ENCODE data around the gene OBSL1. TPM values are rescaled to one million over a fixed set of nuclear protein-coding genes. Genes with fewer than 3 reads are reported as not detected.

OBSL1 gene
- total RNA-seq, 1 experiment from 2014 or later, result not detected

DNA sequence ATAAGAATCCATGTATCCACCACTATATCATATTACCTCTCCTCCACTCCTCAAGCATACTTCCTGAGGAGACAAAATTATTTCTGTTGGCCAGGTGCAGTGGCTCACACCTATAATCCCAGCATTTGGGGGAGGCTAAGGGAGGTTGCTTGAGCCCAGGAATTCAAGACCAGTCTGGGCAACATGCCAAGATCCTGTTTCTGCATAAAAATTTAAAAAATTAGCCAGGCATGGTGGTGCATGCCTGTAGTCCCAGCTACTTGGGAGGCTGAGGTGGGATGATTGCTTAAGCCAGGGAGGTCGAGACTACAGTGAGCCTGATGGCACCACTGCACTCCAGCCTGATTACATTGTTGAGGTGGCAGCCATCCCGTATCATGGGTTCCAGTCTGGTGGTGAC, 10.0 kb upstream of the OBSL1 start:
- Histone ChIP-seq H3K4me3 (ENCODE audit: low read length) (no peak overlapping the region), H3K36me3 (ENCODE audit: insufficient read depth, low read length) (no peaks in the 10 kb centered on the region), H3K27ac (ENCODE audit: low read length) (no peak overlapping the region), H3K9me3 (ENCODE audit: low read length) (no peaks in the 10 kb centered on the region), H3K27me3 (ENCODE audit: low read length) (no peaks in the 10 kb centered on the region), H3K79me2 (ENCODE audit: low read length) (no peaks in the 10 kb centered on the region), H2AFZ (ENCODE audit: low read length) (no peak overlapping the region), H3K9me2 (replicated peaks; ENCODE audit: insufficient read depth, low read length) (no peaks in the 10 kb centered on the region), H3K9ac (ENCODE audit: low read length) (no peak overlapping the region), H3K4me1 (ENCODE audit: low read length) (peaks cover 4% of the 10 kb centered on the region; the same call in 1 of the 2 replicates), H3K4me2 (ENCODE audit: low read depth, low read length, poor library complexity, severe bottlenecking) (no peak overlapping the region), H4K20me1 (ENCODE audit: insufficient read depth, low read depth, low read length) (no peaks in the 10 kb centered on the region)
- no peak for DNase-seq

GRCh38 chr2:219578811-219579613, 7.7 kb upstream of the OBSL1 start:
- Histone ChIP-seq H3K4me2 (ENCODE audit: low read depth, low read length, poor library complexity, severe bottlenecking) (no peak overlapping the region), H2AFZ (ENCODE audit: low read length) (no peak overlapping the region), H3K4me3 (ENCODE audit: low read length) (no peak overlapping the region), H3K9me3 (ENCODE audit: low read length) (no peaks in the 10 kb centered on the region), H3K27me3 (ENCODE audit: low read length) (no peaks in the 10 kb centered on the region), H4K20me1 (ENCODE audit: insufficient read depth, low read depth, low read length) (no peaks in the 10 kb centered on the region), H3K27ac (ENCODE audit: low read length) (no peak overlapping the region), H3K9me2 (replicated peaks; ENCODE audit: insufficient read depth, low read length) (no peaks in the 10 kb centered on the region), H3K36me3 (ENCODE audit: insufficient read depth, low read length) (no peaks in the 10 kb centered on the region), H3K79me2 (ENCODE audit: low read length) (no peaks in the 10 kb centered on the region), H3K9ac (ENCODE audit: low read length) (no peak overlapping the region), H3K4me1 (ENCODE audit: low read length) (peaks cover 4% of the 10 kb centered on the region; the same call in 1 of the 2 replicates)
- no peak for DNase-seq

DNA sequence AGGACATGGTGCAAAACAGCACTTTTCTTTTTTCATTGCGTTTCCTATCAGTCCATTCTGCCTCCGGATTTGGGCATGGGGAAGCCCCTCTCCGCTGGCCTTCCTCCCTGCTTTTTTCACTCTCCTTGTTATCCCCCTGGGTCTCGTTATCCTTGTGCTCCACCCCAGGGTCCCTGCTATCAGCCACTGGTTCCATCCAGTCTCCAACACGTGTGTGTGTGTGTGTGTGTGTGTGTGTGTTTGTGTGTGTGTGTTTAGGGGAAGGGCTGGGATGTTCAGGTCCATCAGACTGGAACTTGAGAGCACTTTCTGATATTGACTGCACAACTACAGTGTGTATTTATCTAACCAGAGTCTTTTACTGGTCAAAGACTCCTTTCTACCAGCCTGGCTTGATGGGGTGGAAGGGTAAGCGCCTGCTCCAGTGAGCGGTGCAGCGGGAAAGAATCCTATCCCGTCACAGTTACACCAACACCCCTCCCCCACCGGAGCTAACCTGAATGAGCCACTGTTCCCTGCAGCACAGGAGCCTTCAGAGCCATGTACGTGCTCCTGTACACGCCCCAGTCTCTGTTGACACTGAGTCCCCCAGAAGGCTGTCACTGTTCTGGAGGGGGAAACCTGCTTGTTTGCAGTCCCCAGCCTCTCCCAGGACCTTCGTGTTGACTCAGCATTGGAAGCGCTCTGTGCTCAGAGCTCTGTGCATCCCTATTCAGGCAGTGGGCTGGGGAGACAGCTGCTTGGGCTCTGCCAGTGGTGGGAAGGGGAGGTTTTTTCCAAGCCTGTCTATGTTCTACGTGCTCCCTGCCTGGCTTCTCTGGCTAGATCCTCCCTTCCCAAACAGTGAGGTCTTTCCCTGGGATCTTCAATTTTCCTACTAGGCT, 5.4 kb upstream of the OBSL1 start:
- no peak overlapping the region for H3K27ac ChIP-seq (ENCODE audit: low read length)
- H3K9me3 ChIP-seq (ENCODE audit: low read length), result no peaks in the 10 kb centered on the region
- no peaks in the 10 kb centered on the region for H3K79me2 ChIP-seq (ENCODE audit: low read length)
- H3K4me3 ChIP-seq (ENCODE audit: low read length), result no peak overlapping the region
- no peaks in the 10 kb centered on the region for H3K36me3 ChIP-seq (ENCODE audit: insufficient read depth, low read length)
- no peaks in the 10 kb centered on the region for H3K27me3 ChIP-seq (ENCODE audit: low read length)
- no peak overlapping the region for H3K9ac ChIP-seq (ENCODE audit: low read length)
- H2AFZ ChIP-seq (ENCODE audit: low read length), result no peak overlapping the region; the same call in 1 of the 2 replicates
- H3K4me2 ChIP-seq (ENCODE audit: low read depth, low read length, poor library complexity, severe bottlenecking), result no peak overlapping the region
- peaks cover 4% of the 10 kb centered on the region; the same call in 1 of the 2 replicates for H3K4me1 ChIP-seq (ENCODE audit: low read length)
- H3K9me2 ChIP-seq (replicated peaks; ENCODE audit: insufficient read depth, low read length), result no peaks in the 10 kb centered on the region
- DNase-seq, result no peak
- no peaks in the 10 kb centered on the region for H4K20me1 ChIP-seq (ENCODE audit: insufficient read depth, low read depth, low read length)

DNA sequence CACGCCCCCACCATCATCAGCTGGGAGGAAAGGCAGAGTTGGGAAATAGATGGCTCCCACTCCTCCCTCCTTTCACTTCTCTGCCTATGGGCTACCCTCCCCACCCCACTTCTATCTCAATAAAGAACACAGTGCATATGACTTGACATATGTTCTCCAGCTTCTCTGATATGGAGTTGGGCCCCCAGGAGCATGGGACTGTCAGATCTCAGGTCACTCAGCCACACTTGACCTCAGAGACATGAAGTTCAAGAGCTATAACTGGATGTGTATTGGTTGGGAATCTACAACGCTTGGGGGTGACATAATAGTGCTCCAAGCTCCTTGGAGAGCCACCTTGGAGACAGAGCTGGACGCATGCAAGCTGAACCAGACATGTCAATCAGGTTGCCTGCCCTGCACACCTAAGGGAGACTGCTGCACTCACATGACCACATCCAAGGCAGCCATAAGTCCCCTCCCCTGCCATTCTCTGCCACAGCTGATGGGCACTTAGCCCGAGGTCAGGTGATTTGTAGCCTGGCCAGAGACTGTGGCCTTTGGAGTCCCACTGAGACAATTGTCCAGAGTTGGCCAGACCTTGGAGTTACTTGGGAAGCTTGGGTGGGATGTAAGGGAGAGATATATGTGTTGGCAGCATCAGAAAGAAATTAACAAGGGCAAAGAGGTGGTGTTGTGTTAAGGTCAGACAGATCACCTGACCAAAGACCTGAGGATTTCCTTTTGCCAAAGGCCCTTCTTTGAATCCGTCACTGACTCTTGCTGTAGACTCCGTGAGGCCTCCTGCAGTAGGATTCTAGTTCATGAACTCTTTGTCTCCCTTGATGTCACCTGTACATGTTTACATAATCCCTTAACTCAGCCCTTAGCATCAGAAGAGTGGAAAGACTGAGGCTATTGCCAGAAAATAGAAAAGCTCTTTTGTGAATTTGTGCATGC, 4.5 kb upstream of the OBSL1 start:
- Histone ChIP-seq H3K9me3 (ENCODE audit: low read length) (no peaks in the 10 kb centered on the region), H4K20me1 (ENCODE audit: insufficient read depth, low read depth, low read length) (no peaks in the 10 kb centered on the region), H3K9me2 (replicated peaks; ENCODE audit: insufficient read depth, low read length) (no peaks in the 10 kb centered on the region), H3K79me2 (ENCODE audit: low read length) (no peaks in the 10 kb centered on the region), H3K9ac (ENCODE audit: low read length) (no peak overlapping the region), H2AFZ (ENCODE audit: low read length) (no peak overlapping the region), H3K27me3 (ENCODE audit: low read length) (no peaks in the 10 kb centered on the region), H3K36me3 (ENCODE audit: insufficient read depth, low read length) (no peaks in the 10 kb centered on the region), H3K4me3 (ENCODE audit: low read length) (no peak overlapping the region), H3K4me2 (ENCODE audit: low read depth, low read length, poor library complexity, severe bottlenecking) (no peak overlapping the region), H3K27ac (ENCODE audit: low read length) (no peak overlapping the region), H3K4me1 (ENCODE audit: low read length) (peaks cover 4% of the 10 kb centered on the region; the same call in 1 of the 2 replicates)
- no peak for DNase-seq

GRCh38 chr2:219574484-219575311, 3.4 kb upstream of the OBSL1 start:
- Histone ChIP-seq H3K9ac (ENCODE audit: low read length) (no peak overlapping the region), H2AFZ (ENCODE audit: low read length) (no peak overlapping the region), H3K9me2 (replicated peaks; ENCODE audit: insufficient read depth, low read length) (no peaks in the 10 kb centered on the region), H3K27me3 (ENCODE audit: low read length) (no peaks in the 10 kb centered on the region), H3K4me2 (ENCODE audit: low read depth, low read length, poor library complexity, severe bottlenecking) (no peak overlapping the region), H3K9me3 (ENCODE audit: low read length) (no peaks in the 10 kb centered on the region), H3K4me1 (ENCODE audit: low read length) (peaks cover 4% of the 10 kb centered on the region; the same call in 1 of the 2 replicates), H3K79me2 (ENCODE audit: low read length) (no peaks in the 10 kb centered on the region), H3K27ac (ENCODE audit: low read length) (no peak overlapping the region), H3K36me3 (ENCODE audit: insufficient read depth, low read length) (no peaks in the 10 kb centered on the region), H4K20me1 (ENCODE audit: insufficient read depth, low read depth, low read length) (no peaks in the 10 kb centered on the region), H3K4me3 (ENCODE audit: low read length) (no peak overlapping the region)
- no peak for DNase-seq

GRCh38 chr2:219573166-219573565, 1.8 kb upstream of the OBSL1 start:
- Histone ChIP-seq H3K36me3 (ENCODE audit: insufficient read depth, low read length) (no peaks in the 10 kb centered on the region), H3K9ac (ENCODE audit: low read length) (no peak overlapping the region), H3K27ac (ENCODE audit: low read length) (no peak overlapping the region), H3K9me2 (replicated peaks; ENCODE audit: insufficient read depth, low read length) (no peaks in the 10 kb centered on the region), H3K4me1 (ENCODE audit: low read length) (peaks cover 4% of the 10 kb centered on the region; the same call in 1 of the 2 replicates), H3K9me3 (ENCODE audit: low read length) (no peaks in the 10 kb centered on the region), H4K20me1 (ENCODE audit: insufficient read depth, low read depth, low read length) (no peaks in the 10 kb centered on the region), H2AFZ (ENCODE audit: low read length) (no peak overlapping the region), H3K4me2 (ENCODE audit: low read depth, low read length, poor library complexity, severe bottlenecking) (no peak overlapping the region), H3K79me2 (ENCODE audit: low read length) (no peaks in the 10 kb centered on the region), H3K4me3 (ENCODE audit: low read length) (no peak overlapping the region), H3K27me3 (ENCODE audit: low read length) (no peaks in the 10 kb centered on the region)
- DNase-seq, result no peak

GRCh38 chr2:219572237-219573001, 1.1 kb upstream of the OBSL1 start, which contains the start of gene INHA:
TSS of gene INHA (plus strand) at chr2:219572310. CDS start at chr2:219572375, 65 bp downstream.
- no peak within 1 kb of the TSS for H3K9ac ChIP-seq (ENCODE audit: low read length)
- H3K4me2 ChIP-seq (ENCODE audit: low read depth, low read length, poor library complexity, severe bottlenecking), result no peak within 1 kb of the TSS
- no peak for DNase-seq
- H4K20me1 ChIP-seq (ENCODE audit: insufficient read depth, low read depth, low read length), result no peaks in the 10 kb centered on the region
- no peaks in the 10 kb centered on the region for H3K36me3 ChIP-seq (ENCODE audit: insufficient read depth, low read length)
- H2AFZ ChIP-seq (ENCODE audit: low read length), result no peak within 1 kb of the TSS
- H3K27me3 ChIP-seq (ENCODE audit: low read length), result no peaks in the 10 kb centered on the region
- H3K9me3 ChIP-seq (ENCODE audit: low read length), result no peaks in the 10 kb centered on the region
- no peak within 1 kb of the TSS for H3K27ac ChIP-seq (ENCODE audit: low read length)
- H3K79me2 ChIP-seq (ENCODE audit: low read length), result no peaks in the 10 kb centered on the region
- no peaks in the 10 kb centered on the region for H3K9me2 ChIP-seq (replicated peaks; ENCODE audit: insufficient read depth, low read length)
- no peak within 1 kb of the TSS for H3K4me3 ChIP-seq (ENCODE audit: low read length)
- peaks cover 4% of the 10 kb centered on the region; the same call in 1 of the 2 replicates for H3K4me1 ChIP-seq (ENCODE audit: low read length)

All from Karpas-422 (cell line).